Mucosa of descending colon (tissue), 3 donors: ENCODE data around the gene TPMT. TPM values are rescaled to one million over a fixed set of nuclear protein-coding genes. Genes with fewer than 3 reads are reported as not detected.

Source experiments
- ATAC-seq: fragments of 200-7000 bp; cut with Tn5 transposase; one replicate; pipeline ENCODE4 v1.9.1; 2020; ENCODE audit warnings: mild to moderate bottlenecking, moderate library complexity
- DNase-seq, 3 donors: peaks; one replicate each; pipeline ENCODE4 v3.0.0-alpha.2; 2020
- H3K36me3 ChIP-seq: fragments of 200-600 bp; one replicate; pipeline ENCODE4 v1.8.0; 2021; ENCODE audit warnings: low read depth, mild to moderate bottlenecking
- H3K4me1 ChIP-seq: fragments of 200-600 bp; one replicate; pipeline ENCODE4 v1.8.0; 2021; ENCODE audit warnings: low read depth, mild to moderate bottlenecking
- H3K4me3 ChIP-seq: fragments of 200-600 bp; one replicate; pipeline ENCODE4 v1.8.0; 2021; ENCODE audit warnings: mild to moderate bottlenecking
- H3K9me3 ChIP-seq: fragments of 200-600 bp; one replicate; pipeline ENCODE4 v1.8.0; 2021; ENCODE audit warnings: mild to moderate bottlenecking
- intact Hi-C, 2 donors: fragments of 100-400 bp; cut with DNase I in 1 of 2; cut with micrococcal nuclease in 1 of 2; formaldehyde crosslinking; loops; one replicate each; pipeline versions ENCODE4 v1.11.0 to v1.11.1; 2022; cut with DNase I, micrococcal nuclease
- total RNA-seq, 3 donors: library from RNA; stranded (reverse); fragmentation: NEBNext Ultra II Directional in 2 of 3; extraction: Animal tissue kit (Norgen Biotek cat#: 25700) in 2 of 3; gene quantifications; one replicate each; pipeline versions ENCODE4 v1.2.1 to v1.2.4, GENCODE V29; 2021 to 2023
- TF ChIP-seq, protein P1 (sequence below): fragments of 200-600 bp; IDR thresholded peaks from one replicate; pipeline ENCODE4 v1.8.0; 2022; ENCODE audit warnings: antibody characterized with exemption, mild to moderate bottlenecking
- donor health status: DM: no; HTN: no; CAD: no; lungs with moderate emphysema.
- donor health status: DM: no; HTN: no; CAD: no.
- donor health status: DM: no; HTN: yes; CAD: no.

Gene TPMT
- total RNA-seq, 3 donors from 2014 or later: 28.7 to 68.8 (median 50.5) TPM

DNA sequence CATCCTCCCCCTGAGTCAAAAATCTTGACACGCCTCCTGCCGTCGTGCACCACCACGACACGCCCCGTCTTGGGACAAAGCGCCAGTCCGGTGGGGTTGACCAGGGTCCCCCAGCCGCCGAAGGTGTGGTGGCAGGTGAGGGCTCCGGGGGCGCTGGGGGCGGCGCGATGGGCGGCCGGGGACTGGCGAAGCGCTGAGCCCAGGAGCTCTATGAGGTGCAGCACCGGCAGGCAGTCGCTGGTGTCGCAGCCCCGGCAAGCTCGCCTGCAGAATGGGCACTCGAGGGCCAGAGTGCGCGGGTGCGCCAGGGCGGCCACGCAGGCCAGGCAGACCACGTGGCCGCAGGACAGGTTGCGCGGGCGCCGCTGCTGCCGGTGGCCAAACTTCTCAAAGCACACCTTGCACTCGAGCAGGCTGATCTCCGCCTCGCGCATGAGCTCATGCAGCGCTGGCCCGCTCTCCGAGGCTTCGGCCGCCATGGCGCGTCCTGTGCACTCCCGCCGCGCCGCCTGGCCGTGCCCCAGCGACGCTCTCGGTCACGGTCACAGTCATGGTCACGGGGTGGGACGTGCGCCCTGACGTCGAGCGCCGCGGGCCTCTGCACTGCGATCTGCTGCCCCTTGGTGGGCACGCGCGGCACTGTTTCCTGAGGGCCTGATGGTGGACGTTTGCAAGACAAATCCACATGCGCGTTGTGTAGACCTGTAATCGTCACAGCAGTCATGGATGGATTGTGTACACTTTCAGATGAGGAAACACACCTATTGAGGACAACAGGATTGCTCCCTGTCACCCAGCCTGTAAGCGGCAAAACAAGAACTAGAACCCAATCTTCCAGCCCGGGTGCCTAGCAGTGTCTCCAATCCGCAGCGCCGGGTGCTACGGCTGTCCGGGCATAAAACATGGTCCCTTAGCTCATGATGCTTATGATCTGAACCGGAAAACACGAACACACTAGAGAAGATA, 32.5 kb downstream of the TPMT start, which contains the start of gene NHLRC1:
Gene NHLRC1 (minus strand): TSS at position 550 of the 966 bp plus-strand sequence. CDS start 71 bp downstream, at position 479.
- Histone ChIP-seq H3K4me3 (no peak within 1 kb of the TSS), H3K36me3 (no peaks in the 10 kb centered on the region), H3K4me1 (peaks cover 16% of the 10 kb centered on the region), H3K9me3 (no peaks in the 10 kb centered on the region)
- intact Hi-C loops: no loop called here
- peak; percentile 98 for ATAC-seq
- TF ChIP-seq, protein P1, sequence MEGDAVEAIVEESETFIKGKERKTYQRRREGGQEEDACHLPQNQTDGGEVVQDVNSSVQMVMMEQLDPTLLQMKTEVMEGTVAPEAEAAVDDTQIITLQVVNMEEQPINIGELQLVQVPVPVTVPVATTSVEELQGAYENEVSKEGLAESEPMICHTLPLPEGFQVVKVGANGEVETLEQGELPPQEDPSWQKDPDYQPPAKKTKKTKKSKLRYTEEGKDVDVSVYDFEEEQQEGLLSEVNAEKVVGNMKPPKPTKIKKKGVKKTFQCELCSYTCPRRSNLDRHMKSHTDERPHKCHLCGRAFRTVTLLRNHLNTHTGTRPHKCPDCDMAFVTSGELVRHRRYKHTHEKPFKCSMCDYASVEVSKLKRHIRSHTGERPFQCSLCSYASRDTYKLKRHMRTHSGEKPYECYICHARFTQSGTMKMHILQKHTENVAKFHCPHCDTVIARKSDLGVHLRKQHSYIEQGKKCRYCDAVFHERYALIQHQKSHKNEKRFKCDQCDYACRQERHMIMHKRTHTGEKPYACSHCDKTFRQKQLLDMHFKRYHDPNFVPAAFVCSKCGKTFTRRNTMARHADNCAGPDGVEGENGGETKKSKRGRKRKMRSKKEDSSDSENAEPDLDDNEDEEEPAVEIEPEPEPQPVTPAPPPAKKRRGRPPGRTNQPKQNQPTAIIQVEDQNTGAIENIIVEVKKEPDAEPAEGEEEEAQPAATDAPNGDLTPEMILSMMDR: peak; percentile 92
- DNase-seq: peak; percentile 92 to 94 (median 93)

DNA sequence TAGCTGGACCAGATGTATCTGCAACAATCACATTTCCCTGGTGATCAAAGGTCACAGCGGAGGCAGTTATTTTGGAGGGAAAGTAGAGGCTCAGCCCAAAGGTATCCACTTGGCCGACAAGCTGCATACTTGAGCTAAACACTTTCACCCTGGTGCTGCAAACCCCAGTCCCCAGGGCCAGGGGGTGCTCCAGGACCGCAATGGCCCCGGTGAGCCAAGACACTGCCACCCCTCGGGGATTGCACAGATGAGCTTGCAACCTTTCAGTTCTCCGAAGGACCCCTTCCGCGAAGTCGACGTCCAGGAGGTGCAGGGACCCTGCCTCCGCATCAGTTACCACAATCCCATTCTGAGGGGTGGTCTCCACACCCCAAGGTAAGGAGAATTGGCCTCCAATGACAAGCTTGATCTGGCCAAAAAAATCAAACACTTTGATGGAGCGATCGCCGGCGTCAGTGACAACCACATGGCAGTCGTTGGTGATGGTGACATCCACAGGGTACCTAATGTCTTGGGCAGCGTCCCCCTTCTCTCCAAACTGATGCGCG, 33.2 kb downstream of the TPMT start:
- intact Hi-C loops: no loop called here
- ATAC-seq: no peak
- Histone ChIP-seq H3K9me3 (no peaks in the 10 kb centered on the region), H3K4me1 (peaks cover 16% of the 10 kb centered on the region), H3K4me3 (no peak overlapping the region), H3K36me3 (no peaks in the 10 kb centered on the region)
- TF ChIP-seq, protein P1: no peak
- DNase-seq: peak in 1 of 3 donors; percentile 31

DNA sequence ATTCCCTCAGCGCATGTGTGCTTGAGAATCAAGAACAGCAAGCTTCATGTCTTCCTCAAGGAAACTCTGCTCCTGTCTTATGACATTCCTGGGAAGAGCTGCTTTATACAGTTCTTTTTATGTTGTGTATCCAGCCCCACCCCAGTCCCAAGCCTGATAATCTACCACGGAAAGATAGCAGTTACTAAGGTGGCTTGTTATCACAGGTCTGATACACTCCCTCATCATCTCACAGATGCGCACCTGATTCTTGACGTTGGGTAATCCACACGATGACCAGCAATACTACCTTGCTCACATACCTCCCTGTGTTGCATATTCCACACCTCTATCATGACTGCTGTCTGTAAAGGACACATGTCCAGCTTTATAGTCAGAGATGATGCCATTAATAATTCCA, 35.6 kb downstream of the TPMT start:
- TF ChIP-seq, protein P1: no peak
- DNase-seq (peak in 1 of 3 donors; percentile 73), ATAC-seq (peak; percentile 80)
- H3K36me3 ChIP-seq: no peaks in the 10 kb centered on the region
- peaks cover 16% of the 10 kb centered on the region for H3K4me1 ChIP-seq
- no peak overlapping the region for H3K4me3 ChIP-seq
- intact Hi-C loops: no loop called here
- no peaks in the 10 kb centered on the region for H3K9me3 ChIP-seq

DNA sequence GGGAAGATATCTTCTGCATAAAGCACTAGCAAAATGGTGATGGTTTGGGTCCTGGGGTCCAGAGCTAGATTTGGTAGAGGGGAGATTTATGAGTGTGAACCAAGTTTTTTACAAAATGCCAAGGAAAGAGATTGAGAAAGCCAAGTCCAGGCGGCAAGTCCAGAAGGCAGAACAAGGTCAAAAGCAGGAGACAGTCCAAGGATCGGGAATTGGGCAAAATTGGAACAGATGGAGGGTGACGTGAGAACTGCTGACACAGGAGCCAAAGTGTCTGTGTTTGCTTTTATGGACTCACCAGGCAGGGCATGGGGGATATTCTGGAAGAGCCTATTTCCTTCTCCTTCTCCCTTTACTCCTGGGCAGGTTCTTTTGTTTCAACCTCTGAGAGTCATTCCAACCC, 36.5 kb downstream of the TPMT start:
- Histone ChIP-seq H3K9me3 (no peaks in the 10 kb centered on the region), H3K36me3 (no peaks in the 10 kb centered on the region), H3K4me1 (peaks cover 16% of the 10 kb centered on the region), H3K4me3 (no peak overlapping the region)
- intact Hi-C loops: no loop called here
- no peak for ATAC-seq
- DNase-seq: no peak
- TF ChIP-seq, protein P1: no peak

DNA sequence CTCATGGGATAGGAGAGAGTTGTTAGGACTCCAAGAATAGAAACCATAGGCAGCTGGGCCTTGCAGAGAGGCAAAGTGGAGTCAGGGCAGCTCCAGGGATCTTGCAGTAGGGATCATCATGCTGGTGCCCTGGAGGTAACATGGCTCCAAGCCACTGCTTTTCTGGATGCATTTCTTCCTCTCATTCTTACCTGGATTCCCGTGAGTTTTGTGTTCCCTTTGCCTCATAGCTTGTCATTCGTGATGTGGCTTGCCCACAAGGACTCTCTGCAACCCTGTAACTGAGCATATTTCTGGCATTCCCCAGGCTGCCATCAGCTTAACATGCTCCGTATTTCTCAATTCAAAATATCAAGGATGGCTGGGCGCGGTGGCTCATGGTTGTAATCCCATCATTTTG, 37.7 kb downstream of the TPMT start:
- DNase-seq: no peak
- no peaks in the 10 kb centered on the region for H3K9me3 ChIP-seq
- H3K4me3 ChIP-seq: no peak overlapping the region
- H3K36me3 ChIP-seq: no peaks in the 10 kb centered on the region
- TF ChIP-seq, protein P1: no peak
- intact Hi-C loops: no loop called here
- peaks cover 13% of the 10 kb centered on the region for H3K4me1 ChIP-seq
- no peak for ATAC-seq
